NOMO-1 treated with DMSO at 0.1 percent for 48 hours (cell line): ENCODE measurements around the gene NFASC.

Experiments used
- DNase-seq: peaks from one replicate; lab custom pipeline; 2025; ENCODE audit not compliant: unreplicated experiment; lab: John Stamatoyannopoulos, UW

NFASC gene

DNA sequence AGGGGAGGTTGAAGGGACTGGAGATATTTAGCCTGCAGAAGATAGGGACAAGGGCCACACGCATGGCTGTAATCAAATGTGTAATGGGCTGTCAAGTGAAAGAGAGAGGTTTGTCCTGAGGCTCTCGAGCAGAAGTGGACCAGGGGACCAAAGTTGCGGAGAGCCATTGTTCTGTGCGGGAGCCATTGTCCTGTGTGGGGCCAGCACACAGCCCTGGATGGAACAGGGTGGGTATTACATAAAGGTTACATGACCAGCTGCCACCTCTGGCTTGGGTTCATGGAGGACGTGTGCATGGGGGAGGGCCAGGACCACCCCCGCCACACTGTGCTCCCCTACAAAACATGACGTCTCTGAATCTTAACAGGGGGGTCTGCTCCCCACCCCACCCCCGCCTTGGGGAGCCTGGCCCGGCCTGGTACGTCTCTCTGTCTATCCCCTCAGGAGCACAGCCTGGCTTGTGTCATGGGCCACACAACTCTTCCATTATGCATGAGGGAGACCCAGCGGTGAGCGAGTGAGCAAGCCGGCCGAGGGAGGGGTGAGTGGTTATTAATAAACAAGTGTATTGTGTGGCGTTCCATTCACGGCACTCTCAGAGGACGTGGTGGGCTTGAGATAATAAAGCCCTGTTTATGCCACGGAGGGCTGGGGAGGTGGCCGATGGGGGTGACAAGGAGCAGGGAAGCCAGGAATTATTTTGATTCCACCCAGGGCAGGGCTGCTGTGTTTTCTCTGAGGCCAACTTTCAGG is at the start of gene NFASC:
TSS of gene NFASC (plus strand) at position 703 of the 753 bp plus-strand sequence. CDS start 73,454 bp downstream, outside the sequence.
- DNase-seq = no peak

DNA sequence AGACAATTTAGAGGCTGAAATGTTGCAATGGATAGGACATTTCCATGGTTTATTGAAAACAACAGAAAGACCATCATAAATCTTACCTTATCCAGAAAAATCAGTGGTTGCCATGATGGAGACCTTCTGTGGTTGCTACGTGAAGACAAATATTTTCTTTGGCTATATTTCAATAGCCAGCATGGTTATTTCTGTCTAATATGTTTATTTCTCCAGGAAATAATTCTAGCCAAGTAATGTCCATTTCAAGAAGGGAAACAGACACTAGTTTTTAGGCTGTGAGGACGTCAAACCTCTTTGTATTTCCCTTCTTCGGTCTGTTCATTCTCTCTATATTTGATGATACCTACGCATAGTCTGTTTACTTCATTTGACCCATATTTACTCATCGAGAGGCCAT is 49.2 kb upstream of the NFASC start:
- DNase-seq = no peak

DNA sequence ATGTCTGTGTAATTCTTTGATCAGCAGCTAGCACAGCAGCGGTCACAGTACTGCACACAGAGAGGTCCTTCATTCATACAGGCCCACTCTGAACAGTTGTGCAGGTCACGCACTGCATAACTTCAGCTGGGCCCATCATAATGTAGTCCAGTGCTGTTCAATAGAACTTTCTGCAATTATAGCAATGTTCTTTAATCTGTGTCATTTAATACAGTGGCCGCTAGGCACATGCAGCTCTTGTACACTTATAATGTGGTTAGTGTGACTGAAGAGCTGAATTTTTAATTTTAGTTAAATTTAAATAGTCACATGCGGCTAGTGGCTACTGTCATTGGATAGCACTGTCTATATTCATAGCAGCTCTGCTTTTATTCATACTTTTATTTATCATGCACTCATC is 48.7 kb upstream of the NFASC start:
- DNase-seq = no peak

DNA sequence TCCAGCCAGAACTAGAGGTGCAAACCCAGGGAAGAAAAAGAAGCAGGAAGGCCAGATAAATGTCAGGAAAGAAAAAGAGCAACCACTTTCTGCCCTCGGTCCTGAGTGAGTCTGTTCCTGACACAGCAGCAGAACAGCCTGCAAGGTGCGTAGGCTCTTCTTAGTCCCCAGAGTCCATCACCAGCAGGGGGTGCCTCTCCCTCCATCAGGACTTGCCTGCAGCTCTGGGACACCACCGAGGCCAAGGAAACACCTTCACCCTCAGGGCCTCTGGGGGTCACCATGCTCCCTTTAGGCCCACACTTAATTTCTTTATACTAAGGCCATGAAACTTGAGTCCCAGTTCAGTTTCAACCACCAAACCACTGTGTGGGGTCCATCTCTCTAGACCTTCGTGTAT is 43.7 kb upstream of the NFASC start:
- DNase-seq = no peak

DNA sequence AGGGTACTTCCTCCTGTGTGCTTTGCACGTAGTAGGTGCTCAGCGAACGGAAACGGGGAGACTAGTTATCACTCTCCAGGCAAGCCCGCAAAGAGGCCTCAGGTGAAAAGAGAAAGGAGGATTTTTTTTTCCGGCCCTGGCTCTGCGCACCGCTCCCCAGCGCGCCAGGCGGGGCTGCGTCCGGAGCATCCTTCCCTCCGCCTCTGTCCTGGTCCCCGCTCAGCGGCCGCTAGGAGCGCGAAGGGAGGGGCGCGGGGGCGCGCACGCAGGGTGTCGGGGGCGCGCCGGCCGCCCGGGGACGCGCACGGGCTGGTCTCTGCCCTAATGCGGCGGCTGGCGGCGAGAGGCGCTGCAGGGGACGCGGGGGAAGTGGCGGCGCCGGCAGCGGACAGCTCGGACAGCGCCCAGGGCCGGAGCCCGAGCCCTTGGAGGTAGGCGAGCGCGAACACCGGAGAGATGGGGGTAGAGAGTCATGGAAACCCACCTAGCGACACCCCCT is 42.3 kb upstream of the NFASC start:
- DNase-seq = no peak

DNA sequence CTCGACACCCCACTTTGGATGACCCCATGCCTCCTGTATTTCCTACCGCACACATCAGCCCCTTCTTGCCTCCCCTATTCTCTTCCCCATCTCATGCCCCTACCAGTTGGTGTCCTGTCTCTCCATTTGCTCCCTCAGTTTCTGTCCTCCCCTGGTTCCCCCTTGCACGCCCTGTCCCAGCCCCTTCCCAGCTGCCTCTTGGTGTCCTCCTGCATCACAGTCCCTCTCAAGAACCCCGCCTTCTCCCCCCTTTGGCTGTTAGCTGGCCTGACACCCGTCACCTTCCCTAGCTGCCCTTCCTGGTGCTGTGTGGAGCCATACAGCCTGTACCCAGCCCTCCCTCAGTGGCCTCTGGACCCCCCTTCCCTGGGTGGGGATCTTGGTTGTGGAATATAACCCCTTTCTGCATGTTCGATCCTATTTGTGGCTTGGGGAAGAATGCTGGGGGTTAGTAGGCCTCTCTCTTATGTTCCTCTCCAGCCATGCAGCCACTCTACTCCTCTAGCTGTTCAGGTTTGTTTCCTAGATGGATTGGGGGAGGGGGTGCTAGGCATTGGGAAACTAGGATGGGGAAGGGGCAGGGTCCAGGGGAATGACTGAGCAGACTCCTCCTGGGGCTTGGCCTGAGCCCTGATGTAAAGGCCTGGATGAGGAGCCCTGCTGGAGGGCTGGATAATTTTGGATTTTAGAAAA is 41.4 kb upstream of the NFASC start:
- DNase-seq = no peak

DNA sequence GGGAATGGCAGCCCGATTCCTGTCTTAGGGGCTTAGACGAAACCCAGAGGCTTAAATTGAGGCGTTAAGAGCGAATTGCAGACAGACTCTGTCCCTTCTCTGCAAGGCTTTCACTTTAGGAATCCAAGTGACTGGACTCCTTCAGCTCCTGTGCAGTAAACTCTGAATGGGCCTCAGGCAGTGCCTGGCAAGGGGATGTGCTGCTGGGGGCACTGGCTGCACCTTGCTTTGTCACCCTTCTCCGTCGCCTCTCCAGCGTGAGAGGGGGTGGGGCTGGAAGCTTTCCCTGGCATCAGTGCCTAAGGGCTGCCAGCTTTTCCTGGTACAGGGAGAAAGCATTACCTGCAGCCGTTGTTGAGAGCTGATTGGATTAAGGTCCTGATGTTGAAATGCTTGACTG is 39.9 kb upstream of the NFASC start:
- DNase-seq = no peak

DNA sequence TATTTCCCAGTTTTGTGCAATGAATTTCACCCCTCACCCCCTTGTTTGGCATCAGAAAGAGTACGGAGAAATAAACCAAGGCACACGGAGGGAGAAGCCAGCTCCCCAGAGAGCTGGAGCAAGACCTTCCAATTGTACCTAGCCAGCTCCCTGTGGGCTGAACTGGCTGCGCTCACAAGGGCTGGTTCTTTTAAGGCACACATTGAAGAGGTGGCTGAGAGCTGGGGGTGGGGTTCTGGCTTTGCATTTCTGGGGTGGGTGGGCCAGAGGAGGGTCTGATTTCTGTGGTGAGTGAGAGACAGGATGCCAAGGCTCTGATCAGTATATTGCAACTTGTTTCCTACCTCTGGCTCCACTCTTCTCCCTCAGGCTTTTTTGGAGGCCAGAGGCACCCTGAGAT is 39.5 kb upstream of the NFASC start:
- no peak for DNase-seq

DNA sequence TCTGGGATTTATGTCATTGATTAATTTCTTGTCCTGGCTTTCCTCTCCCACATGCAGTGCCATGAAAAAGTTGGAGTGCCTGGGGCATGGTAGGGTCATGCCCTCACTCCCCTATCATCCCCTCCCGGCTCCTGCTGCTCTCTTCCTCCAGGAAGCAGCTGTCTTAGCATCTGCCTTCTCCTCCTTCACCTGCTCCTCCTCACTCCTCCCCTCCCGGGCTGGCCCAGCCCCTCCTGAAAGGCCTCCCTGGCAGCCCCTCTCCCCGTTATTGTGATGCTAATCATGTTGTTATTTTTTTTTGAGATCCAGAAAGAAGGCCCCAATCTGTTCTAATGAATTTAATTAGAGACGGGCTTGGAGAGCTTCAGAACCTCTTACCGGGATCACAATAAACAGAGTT is 36.3 kb upstream of the NFASC start:
- DNase-seq = no peak

DNA sequence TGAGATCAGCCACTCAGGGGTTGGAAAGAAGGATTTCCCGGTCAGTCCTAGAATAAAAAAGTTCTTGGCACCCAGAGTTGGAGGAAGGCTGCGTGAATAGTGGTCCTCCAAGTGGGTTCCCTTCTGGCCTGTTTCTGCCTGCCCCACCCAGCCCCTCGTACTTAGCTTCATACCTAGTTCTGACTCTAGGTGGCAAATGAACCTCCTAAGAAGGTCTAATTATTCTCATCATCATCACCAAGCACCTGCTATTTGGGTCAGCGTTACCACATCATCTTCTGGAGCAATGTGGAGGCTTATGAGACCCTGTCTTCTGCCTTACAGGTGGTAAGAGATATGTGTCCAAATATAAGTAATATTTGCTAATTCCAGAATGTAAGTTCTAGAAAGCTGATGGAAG is 35.9 kb upstream of the NFASC start:
- no peak for DNase-seq

DNA sequence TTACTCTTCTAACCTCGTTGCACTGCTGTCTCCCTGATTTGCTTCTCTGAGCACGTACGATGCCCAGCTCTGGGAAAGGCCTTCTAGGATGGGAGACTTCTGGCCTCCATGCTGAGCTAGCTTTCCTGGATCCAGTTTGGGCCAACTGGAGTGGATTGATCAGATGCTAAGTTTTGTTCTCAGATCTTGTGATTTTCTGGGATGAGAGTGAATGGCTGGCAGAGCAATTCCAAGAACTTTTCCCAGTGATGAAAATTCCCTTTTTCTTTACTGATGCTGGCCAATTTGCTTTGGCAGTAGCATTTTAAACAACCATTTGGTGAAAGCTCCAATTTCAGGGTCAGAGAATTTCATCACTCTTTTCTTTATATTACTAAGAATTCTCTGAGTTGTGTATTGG is 34.9 kb upstream of the NFASC start:
- DNase-seq = no peak

DNA sequence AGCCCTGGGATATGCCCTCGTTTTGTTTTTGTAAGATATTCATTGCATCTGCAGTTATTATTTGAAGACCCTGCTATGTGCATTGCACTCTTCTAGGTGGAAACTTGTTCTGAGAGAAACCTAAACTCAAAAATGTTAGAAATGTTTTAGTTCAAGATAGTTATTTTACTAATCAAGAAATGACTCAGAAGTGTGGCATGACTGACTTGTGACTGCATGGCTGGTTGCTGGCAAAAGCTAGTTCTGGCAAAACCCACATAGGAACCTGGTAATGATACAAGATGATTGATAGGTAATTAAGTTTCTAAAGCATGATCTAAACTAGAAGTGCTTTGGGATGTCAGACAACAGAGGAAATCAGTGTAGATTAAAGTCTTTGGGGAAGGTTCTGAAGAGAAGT is 33.8 kb upstream of the NFASC start:
- DNase-seq = no peak

DNA sequence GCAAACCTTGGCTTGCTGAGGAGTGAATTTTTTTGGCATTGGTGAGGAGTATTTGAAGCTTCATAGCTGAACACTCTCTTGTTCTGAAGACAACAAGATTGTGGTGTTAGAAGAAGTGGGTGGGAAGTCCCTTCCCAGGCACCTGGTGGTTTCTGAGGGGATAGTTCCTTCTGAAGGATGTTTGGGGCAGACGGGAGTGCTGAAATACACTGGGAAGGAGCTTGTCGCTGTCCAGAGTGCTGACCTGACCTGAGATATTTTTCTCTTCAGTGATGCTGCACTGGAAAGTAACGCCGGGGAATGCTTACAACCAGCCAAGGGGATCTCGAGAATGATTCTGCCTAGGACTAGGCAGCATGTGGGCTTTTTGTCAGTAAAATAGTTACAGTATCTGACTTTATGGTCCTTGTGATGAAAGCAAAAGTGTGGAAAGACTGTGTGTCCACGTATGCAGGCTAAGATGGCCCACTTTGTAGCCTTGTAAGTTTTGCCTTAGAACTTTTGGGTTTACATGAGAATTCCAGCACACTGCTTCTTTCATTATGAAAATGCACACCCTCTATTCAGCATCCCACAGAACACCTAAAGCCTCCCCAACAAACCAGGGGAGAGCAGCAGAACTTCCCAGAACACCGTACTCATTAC is 33.1 kb upstream of the NFASC start:
- no peak for DNase-seq

DNA sequence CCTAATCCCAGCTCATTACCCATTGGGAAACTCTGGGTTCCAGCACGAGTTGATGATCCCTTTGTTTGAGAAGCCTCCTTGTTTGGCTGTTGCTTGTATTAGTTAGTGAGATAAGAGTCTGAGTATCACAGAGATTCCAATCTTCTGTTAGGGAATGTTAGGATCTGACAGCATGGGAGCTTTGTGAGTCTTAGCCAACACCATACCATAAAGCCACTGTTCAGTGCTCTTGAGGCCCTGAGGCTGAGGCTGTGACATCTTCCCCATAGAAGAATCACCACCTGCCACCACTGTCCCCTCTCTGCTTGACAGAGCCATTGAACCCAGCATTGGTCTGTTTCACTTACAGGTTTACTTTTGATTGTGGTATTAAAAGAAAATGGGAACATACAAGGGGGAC is 29.3 kb upstream of the NFASC start:
- no peak for DNase-seq

DNA sequence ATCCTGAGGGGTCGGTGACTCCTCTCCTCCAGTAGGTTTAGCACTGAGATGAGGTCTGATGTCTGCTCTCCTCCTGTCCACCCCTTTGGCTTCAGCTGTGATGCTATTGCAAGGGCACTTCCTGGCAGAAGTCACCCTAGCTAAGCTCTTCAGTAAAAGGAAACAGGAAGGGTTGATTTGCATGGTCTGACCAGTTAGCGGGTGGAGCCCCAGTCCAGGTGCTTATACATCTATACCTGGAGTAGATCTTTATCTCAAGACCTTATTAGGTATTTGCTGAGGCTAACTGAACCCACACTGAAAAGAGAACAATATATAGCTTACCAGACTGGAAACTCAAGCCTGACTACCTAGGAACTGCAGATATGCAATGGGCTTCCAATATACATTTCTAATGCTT is 28.9 kb upstream of the NFASC start:
- DNase-seq = no peak

DNA sequence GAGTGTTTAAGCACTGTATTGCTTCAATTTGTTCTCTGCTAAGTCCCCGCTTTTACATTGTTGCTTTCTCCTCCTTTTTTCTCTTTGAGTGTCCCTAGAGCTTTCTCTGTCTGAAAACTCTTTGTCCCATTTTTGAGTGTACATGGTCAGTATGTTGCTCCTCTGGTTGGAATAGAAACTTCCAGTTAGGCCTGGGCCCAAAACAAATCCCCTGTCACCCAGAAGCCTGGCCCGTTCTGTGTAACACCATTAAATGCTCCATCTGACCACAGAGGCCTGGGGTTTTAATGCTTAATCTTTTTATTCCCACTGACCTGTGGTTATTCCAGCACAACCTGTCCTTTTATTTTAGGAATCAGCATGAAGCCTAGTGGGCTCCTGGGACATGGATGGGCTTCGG is 28.3 kb upstream of the NFASC start:
- no peak for DNase-seq

DNA sequence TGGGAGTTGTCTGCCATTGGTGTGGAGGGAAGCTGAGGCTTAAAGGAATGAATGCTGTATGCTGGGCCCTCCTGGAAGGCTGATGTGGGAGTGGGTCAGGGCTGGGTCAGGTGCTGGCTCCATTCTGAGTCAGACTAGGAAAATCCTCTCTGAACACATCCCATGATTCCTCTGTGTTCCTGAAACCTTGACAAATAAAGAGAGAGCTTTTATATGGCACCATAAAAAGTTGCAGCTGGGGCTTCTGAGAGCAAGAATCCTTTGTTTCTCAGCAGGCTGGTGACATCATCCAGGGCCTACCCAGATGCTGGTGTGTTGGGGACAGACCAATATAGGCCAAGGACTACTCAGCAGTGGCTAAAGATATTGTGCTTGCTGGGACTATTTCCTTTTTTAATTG is 27.8 kb upstream of the NFASC start:
- no peak for DNase-seq

DNA sequence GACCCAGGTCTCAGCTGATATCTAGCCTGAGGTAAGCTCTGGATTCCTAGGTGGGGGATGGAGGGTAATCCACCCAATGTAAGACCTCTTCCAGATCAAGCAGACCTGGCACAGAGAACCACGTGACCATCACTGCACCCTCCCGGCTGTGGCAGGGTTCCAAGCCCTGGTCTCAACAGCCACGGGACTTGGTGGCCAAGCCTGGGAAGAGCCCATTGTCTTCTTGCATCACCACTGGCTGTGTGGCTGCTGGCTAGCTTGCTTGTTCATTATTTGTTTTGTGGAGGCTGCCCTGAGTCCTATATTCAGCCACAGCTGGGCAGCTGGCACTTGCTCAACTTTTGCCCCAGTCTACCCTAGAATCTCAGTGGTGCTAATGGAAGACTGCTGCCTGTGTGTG is 24.1 kb upstream of the NFASC start:
- DNase-seq = no peak

DNA sequence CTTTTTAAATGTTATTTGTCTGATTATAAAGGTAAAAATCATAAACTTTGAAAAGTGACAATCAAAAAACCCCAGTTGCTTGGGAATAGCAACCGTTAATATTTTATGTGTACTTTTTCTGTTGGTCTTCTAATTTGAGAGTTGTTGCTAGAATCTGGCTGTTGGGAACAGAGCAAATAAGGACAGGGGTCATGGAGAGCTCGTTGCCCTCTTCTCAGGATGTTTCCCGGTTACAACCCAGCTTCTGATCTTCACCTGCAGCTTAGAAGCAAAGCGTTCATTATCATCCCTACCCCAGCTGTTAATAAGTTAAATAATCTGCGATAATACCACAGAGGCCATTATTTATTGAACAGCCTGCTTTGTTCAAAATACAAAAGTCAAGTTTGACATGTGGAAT is 22.1 kb upstream of the NFASC start:
- no peak for DNase-seq

DNA sequence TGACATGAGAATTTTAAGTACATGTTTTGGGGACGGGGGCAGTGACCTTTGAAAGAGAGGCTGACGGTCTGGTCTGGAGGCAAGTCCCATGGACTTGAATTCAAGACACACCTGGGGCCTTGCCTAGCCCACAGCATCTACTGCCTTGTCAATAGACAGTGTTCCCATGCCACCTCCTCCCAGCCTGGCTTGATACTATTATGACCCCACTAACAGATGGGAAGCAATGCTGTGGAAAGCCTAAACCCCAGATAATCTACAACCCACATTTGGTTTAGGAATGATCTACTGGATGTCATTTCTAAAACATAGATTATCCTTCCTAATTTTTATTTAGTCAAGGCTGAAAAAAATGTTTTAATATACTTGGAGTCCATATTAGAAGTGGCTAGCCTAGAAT is 17.8 kb upstream of the NFASC start:
- DNase-seq = no peak

DNA sequence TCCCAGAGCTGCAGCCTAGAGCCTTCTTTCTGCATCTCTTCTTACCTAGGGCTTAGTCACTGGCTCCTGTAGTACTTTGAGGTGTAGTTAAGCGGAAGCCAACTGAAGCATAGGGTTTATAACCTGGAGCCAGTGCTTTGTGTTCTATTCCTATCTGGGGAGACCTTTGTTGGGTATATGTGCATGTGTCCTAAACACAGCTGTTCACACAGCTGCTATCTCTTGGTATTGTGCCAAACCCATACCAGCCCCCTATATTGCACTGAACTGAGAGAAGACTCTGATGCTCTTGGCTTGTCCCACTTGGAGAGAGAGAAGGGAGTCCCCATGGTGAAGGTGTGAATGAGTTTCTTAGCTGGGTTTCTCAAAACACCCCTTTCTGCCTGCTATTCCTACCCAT is 17.2 kb upstream of the NFASC start:
- no peak for DNase-seq

DNA sequence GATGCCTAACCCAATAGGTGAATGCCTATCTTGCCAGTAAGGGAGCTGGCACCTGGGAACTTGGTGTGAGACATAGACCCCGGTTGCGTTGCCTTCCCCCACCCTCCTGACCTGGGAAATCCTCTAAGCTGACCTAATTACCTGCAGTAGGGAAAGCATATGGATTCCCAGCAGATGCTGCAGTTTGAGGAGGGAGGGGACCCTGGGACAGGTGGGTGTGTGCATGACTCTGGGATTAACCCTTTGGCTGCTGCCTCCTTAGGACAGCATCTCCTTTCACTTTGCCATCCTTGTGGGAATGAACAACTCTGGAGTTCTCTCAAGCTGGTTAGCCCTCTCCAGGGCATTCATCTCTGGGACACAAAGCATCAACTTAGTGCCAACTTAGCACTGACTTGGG is 16.4 kb upstream of the NFASC start:
- DNase-seq = no peak
